Neutrophil (primary cell): ENCODE results near the gene TBC1D14.

Experiments used
- H3K27ac ChIP-seq: fragments of 200-600 bp; sonication (generic); 2 replicates; pipeline ENCODE4 v1.5.1; 2016; ENCODE audit warnings: mild to moderate bottlenecking, moderate library complexity
- H3K27me3 ChIP-seq: fragments of 200-600 bp; sonication (generic); 2 replicates; pipeline ENCODE4 v1.6.0; 2016; ENCODE audit warnings: mild to moderate bottlenecking
- H3K36me3 ChIP-seq: fragments of 200-600 bp; sonication (generic); 2 replicates; pipeline ENCODE4 v1.5.1; 2017
- H3K4me1 ChIP-seq, 2 experiments: fragments of 200-600 bp in 1 of 2; sonication (generic) in 1 of 2; 1 replicate in 1 of 2; 2 replicates in 1 of 2; pipeline versions ENCODE4 v1.5.1 to v1.6.1; 2013 to 2016; ENCODE audit warnings: low read depth in 1 of 2, low read length in 1 of 2, mild to moderate bottlenecking in 1 of 2, moderate library complexity in 1 of 2; ENCODE audit not compliant: control insufficient read depth in 1 of 2, insufficient read depth in 1 of 2
- H3K4me3 ChIP-seq, 2 experiments: fragments of 200-600 bp in 1 of 2; sonication (generic) in 1 of 2; 1 replicate in 1 of 2; 2 replicates in 1 of 2; pipeline ENCODE4 v1.5.1; 2013 to 2016; ENCODE audit warnings: low read depth in 1 of 2, low read length in 1 of 2, mild to moderate bottlenecking in 1 of 2, moderate library complexity in 1 of 2
- H3K9me3 ChIP-seq: fragments of 200-600 bp; sonication (generic); 2 replicates; pipeline ENCODE4 v1.5.1; 2016
- TF ChIP-seq, protein P1 (sequence below): fragments of 200-600 bp; sonication (generic); IDR thresholded peaks from 2 replicates; pipeline ENCODE4 v1.5.1; 2016; ENCODE audit warnings: antibody characterized with exemption

The TBC1D14 gene

DNA sequence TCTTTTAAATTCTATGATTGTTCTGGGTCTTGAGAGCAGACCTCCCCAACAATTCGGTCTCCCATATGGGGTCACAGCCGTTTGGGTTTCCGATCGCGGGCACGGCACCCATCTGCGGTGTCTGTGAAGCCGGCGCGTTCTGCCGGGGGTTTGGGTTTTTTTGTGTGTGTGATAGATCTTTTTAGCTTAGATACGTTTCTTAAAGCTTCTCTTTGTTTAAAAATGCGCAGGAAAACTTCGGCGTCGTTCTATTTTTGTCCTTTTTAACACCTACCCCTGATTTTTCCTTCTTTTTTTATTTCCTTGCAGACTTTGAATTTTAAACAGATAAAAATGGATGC is 34.2 kb downstream of the TBC1D14 start:
- H3K27me3 ChIP-seq, result no peaks in the 10 kb centered on the region
- peak overlapping the region; percentile 98 for H3K27ac ChIP-seq
- TF ChIP-seq, protein P1, sequence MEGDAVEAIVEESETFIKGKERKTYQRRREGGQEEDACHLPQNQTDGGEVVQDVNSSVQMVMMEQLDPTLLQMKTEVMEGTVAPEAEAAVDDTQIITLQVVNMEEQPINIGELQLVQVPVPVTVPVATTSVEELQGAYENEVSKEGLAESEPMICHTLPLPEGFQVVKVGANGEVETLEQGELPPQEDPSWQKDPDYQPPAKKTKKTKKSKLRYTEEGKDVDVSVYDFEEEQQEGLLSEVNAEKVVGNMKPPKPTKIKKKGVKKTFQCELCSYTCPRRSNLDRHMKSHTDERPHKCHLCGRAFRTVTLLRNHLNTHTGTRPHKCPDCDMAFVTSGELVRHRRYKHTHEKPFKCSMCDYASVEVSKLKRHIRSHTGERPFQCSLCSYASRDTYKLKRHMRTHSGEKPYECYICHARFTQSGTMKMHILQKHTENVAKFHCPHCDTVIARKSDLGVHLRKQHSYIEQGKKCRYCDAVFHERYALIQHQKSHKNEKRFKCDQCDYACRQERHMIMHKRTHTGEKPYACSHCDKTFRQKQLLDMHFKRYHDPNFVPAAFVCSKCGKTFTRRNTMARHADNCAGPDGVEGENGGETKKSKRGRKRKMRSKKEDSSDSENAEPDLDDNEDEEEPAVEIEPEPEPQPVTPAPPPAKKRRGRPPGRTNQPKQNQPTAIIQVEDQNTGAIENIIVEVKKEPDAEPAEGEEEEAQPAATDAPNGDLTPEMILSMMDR, result no peak
- H3K4me1 ChIP-seq, result peaks cover 58 to 64% of the 10 kb centered on the region in 2 experiments
- no peaks in the 10 kb centered on the region for H3K9me3 ChIP-seq
- peak overlapping the region; percentile 54 to 55 for H3K4me3 ChIP-seq
- H3K36me3 ChIP-seq, result peaks cover 17% of the 10 kb centered on the region

DNA sequence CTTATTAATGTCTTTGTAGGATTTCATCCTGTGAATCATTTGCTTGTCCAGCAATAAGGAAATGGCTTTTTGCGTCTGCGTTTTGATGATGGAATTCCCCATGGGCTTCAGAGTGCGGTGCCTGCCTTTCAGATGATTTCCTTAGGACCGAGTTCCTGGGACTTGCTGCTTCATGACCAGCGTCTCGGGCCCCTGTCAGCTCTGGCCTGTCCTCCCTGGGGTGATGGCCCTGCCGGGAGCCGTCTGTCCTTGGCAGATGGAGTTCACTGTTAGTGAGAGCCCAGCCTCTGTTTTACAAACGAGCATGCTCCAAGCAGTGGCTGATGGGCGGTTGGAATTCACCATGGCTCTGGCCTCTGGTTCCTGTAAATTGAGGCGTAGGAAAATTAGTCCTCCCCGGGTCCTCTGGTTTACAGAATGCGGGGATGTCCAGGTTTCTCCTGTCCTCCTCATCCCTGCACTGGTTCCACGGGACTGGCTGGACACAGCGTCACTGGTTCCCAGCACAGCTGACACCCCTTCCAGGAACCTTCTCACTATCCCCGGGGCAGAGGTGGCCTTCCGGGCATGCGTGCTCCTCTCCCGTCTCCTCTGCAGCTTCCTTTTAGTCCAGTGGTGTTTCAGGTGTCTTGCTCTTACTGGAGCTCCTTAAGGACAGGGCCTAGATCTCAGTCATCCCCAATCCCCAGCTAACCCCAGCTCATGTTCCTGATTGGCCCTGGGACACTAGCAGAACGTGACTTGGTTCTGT is 34.9 kb downstream of the TBC1D14 start:
- H3K27ac ChIP-seq, result peak overlapping the region; percentile 98
- H3K4me1 ChIP-seq, result peaks cover 52 to 58% of the 10 kb centered on the region in 2 experiments
- no peaks in the 10 kb centered on the region for H3K27me3 ChIP-seq
- no peaks in the 10 kb centered on the region for H3K9me3 ChIP-seq
- H3K4me3 ChIP-seq, result no peak overlapping the region
- H3K36me3 ChIP-seq, result peaks cover 10% of the 10 kb centered on the region
- TF ChIP-seq, protein P1, result no peak

DNA sequence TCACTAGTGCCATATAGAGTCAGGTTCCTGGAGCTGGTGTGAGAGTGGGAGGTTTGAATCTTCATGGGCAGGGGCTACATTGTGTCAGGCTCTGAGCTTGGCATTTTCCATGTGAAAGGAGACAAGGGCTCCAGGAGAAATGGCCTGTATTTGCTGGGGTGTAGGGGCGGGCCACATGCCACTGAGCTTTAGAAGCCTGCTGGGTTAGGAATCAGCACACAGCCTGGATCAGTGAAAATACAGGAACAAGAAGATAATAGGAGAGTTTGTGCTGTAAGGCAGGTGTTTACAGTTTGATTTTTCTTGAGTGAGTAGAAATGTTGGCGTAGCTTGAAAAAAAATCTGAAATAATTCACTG is 35.4 kb downstream of the TBC1D14 start:
- Histone ChIP-seq H3K9me3 (no peaks in the 10 kb centered on the region), H3K27me3 (no peaks in the 10 kb centered on the region), H3K27ac (peak overlapping the region; percentile 98), H3K4me3 (no peak overlapping the region), H3K36me3 (peaks cover 7% of the 10 kb centered on the region), H3K4me1 (peaks cover 46 to 53% of the 10 kb centered on the region in 2 experiments)
- TF ChIP-seq, protein P1, result no peak

DNA sequence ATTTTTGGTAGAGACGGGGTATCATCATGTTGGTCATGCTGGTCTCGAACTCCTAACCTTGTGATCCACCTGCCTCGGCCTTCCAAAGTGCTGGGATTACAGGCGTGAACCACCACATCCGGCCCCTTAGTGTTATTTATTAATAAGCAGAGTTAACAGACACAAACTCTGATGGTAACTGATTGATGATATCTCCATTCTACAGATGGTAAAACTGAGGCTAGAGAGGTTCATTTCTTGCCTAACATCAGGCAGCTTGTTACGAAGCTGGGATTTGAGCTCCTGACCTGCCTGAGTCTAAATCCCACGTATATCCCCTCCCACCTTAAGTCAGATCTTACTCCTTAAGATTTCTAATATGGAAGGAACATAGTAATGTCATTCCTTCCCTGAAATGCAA is 36.9 kb downstream of the TBC1D14 start:
- TF ChIP-seq, protein P1, result no peak
- peaks cover 7% of the 10 kb centered on the region for H3K36me3 ChIP-seq
- peaks cover 32 to 38% of the 10 kb centered on the region in 2 experiments for H3K4me1 ChIP-seq
- no peaks in the 10 kb centered on the region for H3K9me3 ChIP-seq
- no peak overlapping the region for H3K27ac ChIP-seq
- no peak overlapping the region for H3K4me3 ChIP-seq
- H3K27me3 ChIP-seq, result no peaks in the 10 kb centered on the region

DNA sequence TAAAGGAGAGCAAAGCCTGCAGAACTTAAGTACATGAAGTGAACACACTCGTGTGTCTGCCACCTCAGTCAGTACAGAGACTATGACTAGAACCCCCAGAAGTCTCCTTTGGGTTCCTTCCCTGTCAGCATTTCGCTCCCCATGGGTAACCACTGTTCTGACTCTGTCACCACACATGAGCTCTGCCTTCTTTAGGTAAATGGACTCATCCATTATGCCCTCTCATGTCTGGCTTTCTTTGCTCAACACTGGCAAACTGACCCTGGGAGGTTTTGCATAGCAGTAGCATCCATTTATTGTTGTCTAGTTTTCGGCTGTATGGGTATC is 38.5 kb downstream of the TBC1D14 start:
- TF ChIP-seq, protein P1, result no peak

More for the DNA sequence above, 38.5 kb downstream of the TBC1D14 start:
- Histone ChIP-seq H3K4me1 (peaks cover 16 to 25% of the 10 kb centered on the region in 2 experiments), H3K4me3 (no peak overlapping the region), H3K36me3 (peaks cover 7% of the 10 kb centered on the region), H3K27me3 (no peaks in the 10 kb centered on the region), H3K27ac (no peak overlapping the region), H3K9me3 (no peaks in the 10 kb centered on the region)
